WTC11 (cell line): ENCODE data around the gene TEK. TPM values are rescaled to one million over a fixed set of nuclear protein-coding genes. Genes with fewer than 3 reads are reported as not detected.

Experiments
- ATAC-seq: fragments of 200-7000 bp; cut with Tn5 transposase; 2 replicates; pipeline ENCODE4 v1.10.0; 2021; ENCODE audit warnings: mild to moderate bottlenecking, moderate library complexity
- CTCF ChIA-PET: fragments of 300-600 bp; sonication (Branson Sonifier 250); formaldehyde crosslinking; loops from one replicate; lab custom pipeline; 2021; ENCODE audit warnings: antibody characterized with exemption; lab: Charles Lee
- POLR2A ChIA-PET: fragments of 350-600 bp; sonication (Branson Sonifier 250); formaldehyde crosslinking; loops from one replicate; lab custom pipeline; 2021; ENCODE audit warnings: antibody characterized with exemption; lab: Charles Lee
- DNase-seq: peaks from one replicate; pipeline ENCODE4 v3.0.0; 2021; ENCODE audit warnings: low spot score
- H3K27ac Mint-ChIP-seq: 2 replicates; pipeline ENCODE4 v1.8.0; 2021; ENCODE audit warnings: mixed read lengths
- H3K27me3 Mint-ChIP-seq: 2 replicates; pipeline ENCODE4 v1.8.0; 2021; ENCODE audit warnings: low read depth, mild to moderate bottlenecking, moderate library complexity, mixed read lengths
- H3K36me3 Mint-ChIP-seq: 2 replicates; pipeline ENCODE4 v1.8.0; 2021; ENCODE audit warnings: mixed read lengths
- H3K4me1 Mint-ChIP-seq: 2 replicates; pipeline ENCODE4 v1.8.0; 2022; ENCODE audit warnings: mixed read lengths
- H3K4me3 Mint-ChIP-seq: 2 replicates; pipeline ENCODE4 v1.8.0; 2021; ENCODE audit warnings: mild to moderate bottlenecking, moderate library complexity, mixed read lengths
- H3K9me3 Mint-ChIP-seq: 2 replicates; pipeline ENCODE4 v1.8.0; 2021; ENCODE audit warnings: mixed read lengths
- ATF3 ChIP-seq: sonication (generic); formaldehyde crosslinking; conservative IDR thresholded peaks from 2 replicates; pipeline ENCODE4 v1.8.1; 2022; ENCODE audit warnings: mild to moderate bottlenecking, missing genetic modification reagents
- E2F5 ChIP-seq: sonication (generic); formaldehyde crosslinking; IDR thresholded peaks from 2 replicates; pipeline ENCODE4 v1.8.1; 2022; ENCODE audit warnings: mild to moderate bottlenecking, moderate library complexity, missing genetic modification reagents
- ELF4 ChIP-seq: sonication (generic); formaldehyde crosslinking; IDR thresholded peaks from 2 replicates; pipeline ENCODE4 v1.8.1; 2022; ENCODE audit warnings: low read depth, mild to moderate bottlenecking, moderate library complexity, missing genetic modification reagents
- HMGXB4 ChIP-seq: sonication (generic); formaldehyde crosslinking; IDR thresholded peaks from 2 replicates; pipeline ENCODE4 v1.8.1; 2023; ENCODE audit warnings: mild to moderate bottlenecking, moderate library complexity, missing genetic modification reagents
- NFE2L1 ChIP-seq: sonication (generic); formaldehyde crosslinking; IDR thresholded peaks from 2 replicates; pipeline ENCODE4 v1.8.1; 2023; ENCODE audit warnings: missing genetic modification reagents
- NR1H2 ChIP-seq: sonication (generic); formaldehyde crosslinking; IDR thresholded peaks from 2 replicates; pipeline ENCODE4 v1.9.0; 2021; ENCODE audit warnings: mild to moderate bottlenecking, moderate library complexity, missing genetic modification reagents
- NR2C2 ChIP-seq: sonication (generic); formaldehyde crosslinking; IDR thresholded peaks from 2 replicates; pipeline ENCODE4 v1.8.0; 2022; ENCODE audit warnings: mild to moderate bottlenecking, missing genetic modification reagents
- NR3C1 ChIP-seq: sonication (generic); formaldehyde crosslinking; conservative IDR thresholded peaks from 2 replicates; pipeline ENCODE4 v1.8.1; 2023; ENCODE audit warnings: low read depth, mild to moderate bottlenecking, missing genetic modification reagents
- PRDM15 ChIP-seq: sonication (generic); formaldehyde crosslinking; IDR thresholded peaks from 2 replicates; pipeline ENCODE4 v1.8.0; 2022; ENCODE audit warnings: missing genetic modification reagents
- SMAD3 ChIP-seq: sonication (generic); formaldehyde crosslinking; IDR thresholded peaks from 2 replicates; pipeline ENCODE4 v1.8.0; 2022; ENCODE audit warnings: missing genetic modification reagents, mild to moderate bottlenecking, borderline replicate concordance
- SOX15 ChIP-seq: fragments of 250-450 bp; sonication (Bioruptor Pico); IDR thresholded peaks from 2 replicates; pipeline ENCODE4 v1.9.0; 2021; ENCODE audit warnings: mild to moderate bottlenecking
- STAT6 ChIP-seq: sonication (generic); formaldehyde crosslinking; conservative IDR thresholded peaks from 2 replicates; pipeline ENCODE4 v1.8.1; 2023; ENCODE audit warnings: mild to moderate bottlenecking, low read depth, missing genetic modification reagents, moderate library complexity
- TCF7 ChIP-seq: sonication (generic); formaldehyde crosslinking; IDR thresholded peaks from 2 replicates; pipeline ENCODE4 v1.8.0; 2022; ENCODE audit warnings: mild to moderate bottlenecking, low read depth, missing genetic modification reagents, moderate library complexity
- TEAD1 ChIP-seq: sonication (generic); formaldehyde crosslinking; IDR thresholded peaks from 2 replicates; pipeline ENCODE4 v1.8.0; 2022; ENCODE audit warnings: mild to moderate bottlenecking, missing genetic modification reagents
- ZNF121 ChIP-seq: sonication (generic); formaldehyde crosslinking; IDR thresholded peaks from 2 replicates; pipeline ENCODE4 v1.8.0; 2023; ENCODE audit warnings: missing genetic modification reagents
- ZNF219 ChIP-seq: sonication (generic); formaldehyde crosslinking; IDR thresholded peaks from 2 replicates; pipeline ENCODE4 v1.8.0; 2023; ENCODE audit warnings: missing genetic modification reagents, mild to moderate bottlenecking, borderline replicate concordance
- ZNF281 ChIP-seq: sonication (generic); formaldehyde crosslinking; IDR thresholded peaks from 2 replicates; pipeline ENCODE4 v1.8.0; 2023; ENCODE audit warnings: mild to moderate bottlenecking, missing genetic modification reagents
- ZNF396 ChIP-seq: fragments of 250-450 bp; sonication (Bioruptor Pico); IDR thresholded peaks from 2 replicates; pipeline ENCODE4 v1.8.0; 2021; ENCODE audit warnings: mild to moderate bottlenecking, moderate library complexity, borderline replicate concordance
- total RNA-seq: library from RNA; stranded (reverse); gene quantifications from 3 replicates; pipeline ENCODE4 v1.2.3, GENCODE V29; 2021

Gene TEK
- total RNA-seq, 1 experiment from 2014 or later, result 3.1 TPM

GRCh38 chr9:27183701-27184100 is 74.7 kb downstream of the TEK start (continued):
- no peak for TF ChIP-seq NR1H2 (CRISPR knock-in tag)
- TF ChIP-seq NR2C2 (CRISPR knock-in tag), result no peak
- TF ChIP-seq HMGXB4 (CRISPR knock-in tag), result no peak
- TF ChIP-seq ELF4, result no peak
- no peak for TF ChIP-seq TEAD1 (CRISPR knock-in tag)
- no peak for TF ChIP-seq E2F5 (CRISPR knock-in tag)
- TF ChIP-seq ATF3 (CRISPR knock-in tag), result no peak
- no peak for TF ChIP-seq NFE2L1 (CRISPR knock-in tag)

GRCh38 chr9:27184556-27185351 is 75.7 kb downstream of the TEK start:
- H3K36me3 Mint-ChIP-seq, result no peaks in the 10 kb centered on the region

More at GRCh38 chr9:27184556-27185351, 75.7 kb downstream of the TEK start:
- TF ChIP-seq ZNF281 (no peak), ZNF396 (CRISPR knock-in tag) (no peak), NR3C1 (CRISPR knock-in tag) (no peak), STAT6 (no peak), PRDM15 (CRISPR knock-in tag) (no peak), SMAD3 (CRISPR knock-in tag) (no peak), SOX15 (CRISPR knock-in tag) (no peak), TCF7 (CRISPR knock-in tag) (no peak), ZNF219 (CRISPR knock-in tag) (no peak), ZNF121 (CRISPR knock-in tag) (no peak)
- ChIA-PET POLR2A (no interaction called here), CTCF (no interaction called here)
- Mint-ChIP-seq H3K27me3 (no peaks in the 10 kb centered on the region), H3K9me3 (no peaks in the 10 kb centered on the region), H3K4me1 (no peaks in the 10 kb centered on the region), H3K4me3 (no peak overlapping the region), H3K27ac (no peak overlapping the region)
- no peak for ATAC-seq
- DNase-seq, result no peak
